GM12878 (cell line): ENCODE measurements around the gene CD3E. TPM values are rescaled to one million over a fixed set of nuclear protein-coding genes. Genes with fewer than 3 reads are reported as not detected.

ENCODE experiments used
- BCL11A ChIP-seq: IDR thresholded peaks from 2 replicates; pipeline ENCODE4 v1.6.1; 2011; ENCODE audit warnings: low read depth, low read length
- CREB1 ChIP-seq: IDR thresholded peaks from 2 replicates; pipeline ENCODE4 v1.6.1; 2012; ENCODE audit warnings: low read depth, mild to moderate bottlenecking, inconsistent platforms
- EZH2 ChIP-seq: IDR thresholded peaks from 2 replicates; pipeline ENCODE4 v1.6.1; 2012; ENCODE audit warnings: low read depth, mild to moderate bottlenecking, control low read depth, inconsistent platforms, low read length, borderline replicate concordance; ENCODE audit not compliant: control insufficient read depth
- KLF5 ChIP-seq: fragments of 450-650 bp; IDR thresholded peaks from 2 replicates; pipeline ENCODE4 v1.6.1; 2014; ENCODE audit warnings: mild to moderate bottlenecking; ENCODE audit not compliant: partially characterized antibody
- MEF2B ChIP-seq: fragments of 450-650 bp; IDR thresholded peaks from 2 replicates; pipeline ENCODE4 v1.6.1; 2018; ENCODE audit warnings: mild to moderate bottlenecking, moderate library complexity; ENCODE audit not compliant: partially characterized antibody, poor library complexity, severe bottlenecking
- NFYA ChIP-seq: IDR thresholded peaks from 2 replicates; pipeline ENCODE4 v1.6.1; 2011; ENCODE audit warnings: low read depth, mild to moderate bottlenecking, low read length, improper control_type of control experiment, borderline replicate concordance
- NR2C1 ChIP-seq: fragments of 450-650 bp; IDR thresholded peaks from 2 replicates; pipeline ENCODE4 v1.6.1; 2017; ENCODE audit warnings: antibody characterized with exemption, mild to moderate bottlenecking, moderate library complexity
- POLR2AphosphoS2 ChIP-seq: IDR thresholded peaks from 2 replicates; pipeline ENCODE4 v1.6.1; 2011; ENCODE audit warnings: low read depth, mild to moderate bottlenecking, low read length, improper control_type of control experiment, moderate library complexity
- POLR2AphosphoS5 ChIP-seq: IDR thresholded peaks from 2 replicates; pipeline ENCODE4 v1.6.1; 2011; ENCODE audit warnings: mild to moderate bottlenecking, low read length, inconsistent platforms
- POU2F2 ChIP-seq: IDR thresholded peaks from 3 replicates; pipeline ENCODE4 v1.6.1; 2011; ENCODE audit warnings: low read depth, mild to moderate bottlenecking, low read length, borderline replicate concordance
- RB1 ChIP-seq: fragments of 450-650 bp; formaldehyde crosslinking; IDR thresholded peaks from 2 replicates; pipeline ENCODE4 v1.6.1; 2017; ENCODE audit warnings: mild to moderate bottlenecking, borderline replicate concordance
- SRF ChIP-seq, 2 experiments: IDR thresholded peaks; 2 replicates each; pipeline ENCODE4 v1.6.1; 2011; ENCODE audit warnings: low read depth in 2 of 2, low read length in 2 of 2, mild to moderate bottlenecking in 1 of 2, moderate library complexity in 1 of 2
- ZNF207 ChIP-seq: fragments of 450-650 bp; IDR thresholded peaks from 2 replicates; pipeline ENCODE4 v1.6.1; 2014; ENCODE audit warnings: antibody characterized with exemption, mild to moderate bottlenecking, borderline replicate concordance
- ZNF217 ChIP-seq: fragments of 450-650 bp; IDR thresholded peaks from 2 replicates; pipeline ENCODE4 v1.6.1; 2017; ENCODE audit warnings: antibody characterized with exemption, mild to moderate bottlenecking
- polyA plus RNA-seq, 11 experiments: library from polyadenylated mRNA; depleted of rRNA in 4 of 11; unstranded in 6 of 11; stranded (reverse) in 5 of 11; fragments of >200 nt; fragmentation: Nextera tagmentation in 4 of 11; fragmentation: Illumina TruSeq in 1 of 11; extraction: Ambion mirVana in 4 of 11; extraction: Trizol in 1 of 11; gene quantifications; 1 replicate in 1 of 11; 2 replicates in 10 of 11; pipeline versions ENCODE4 v1.2.1 to v1.2.3, GENCODE V29; 2011 to 2016; ENCODE audit warnings: inconsistent platforms in 2 of 11, missing spikeins in 2 of 11, low read depth in 1 of 11
- total RNA-seq, 4 experiments: library from RNA; depleted of rRNA in 3 of 4; stranded (reverse); fragments of >200 nt in 3 of 4; fragmentation: Illumina TruSeq in 1 of 4; extraction: Trizol in 1 of 4; gene quantifications; 2 replicates each; pipeline versions ENCODE4 v1.2.1 to v1.2.3, GENCODE V29; 2013 to 2021
- TF ChIP-seq, protein P1 (sequence below): IDR thresholded peaks from 2 replicates; pipeline ENCODE4 v1.6.1; 2011; ENCODE audit warnings: mild to moderate bottlenecking, low read depth, low read length, moderate library complexity; ENCODE audit not compliant: insufficient replicate concordance
- TF ChIP-seq, protein P2 (sequence below): fragments of 450-650 bp; formaldehyde crosslinking; IDR thresholded peaks from 2 replicates; pipeline ENCODE4 v1.4.0; 2022; ENCODE audit warnings: mild to moderate bottlenecking, moderate library complexity
- TF ChIP-seq, protein P3 (sequence below): fragments of 450-650 bp; IDR thresholded peaks from 2 replicates; pipeline ENCODE4 v1.6.1; 2016; ENCODE audit warnings: mild to moderate bottlenecking, moderate library complexity, borderline replicate concordance
- TF ChIP-seq, protein P4 (sequence below): fragments of 450-650 bp; IDR thresholded peaks from 2 replicates; pipeline ENCODE4 v1.6.1; 2017; ENCODE audit warnings: mild to moderate bottlenecking, low read depth, inconsistent platforms; ENCODE audit not compliant: poor library complexity, severe bottlenecking

CD3E gene
- total and polyA plus RNA-seq, 10 of the 15 experiments (the other 5 are each of a cell fraction or from before 2014, with no cell fraction given) = 0.10 to 17.3 (median 3.8) TPM

DNA sequence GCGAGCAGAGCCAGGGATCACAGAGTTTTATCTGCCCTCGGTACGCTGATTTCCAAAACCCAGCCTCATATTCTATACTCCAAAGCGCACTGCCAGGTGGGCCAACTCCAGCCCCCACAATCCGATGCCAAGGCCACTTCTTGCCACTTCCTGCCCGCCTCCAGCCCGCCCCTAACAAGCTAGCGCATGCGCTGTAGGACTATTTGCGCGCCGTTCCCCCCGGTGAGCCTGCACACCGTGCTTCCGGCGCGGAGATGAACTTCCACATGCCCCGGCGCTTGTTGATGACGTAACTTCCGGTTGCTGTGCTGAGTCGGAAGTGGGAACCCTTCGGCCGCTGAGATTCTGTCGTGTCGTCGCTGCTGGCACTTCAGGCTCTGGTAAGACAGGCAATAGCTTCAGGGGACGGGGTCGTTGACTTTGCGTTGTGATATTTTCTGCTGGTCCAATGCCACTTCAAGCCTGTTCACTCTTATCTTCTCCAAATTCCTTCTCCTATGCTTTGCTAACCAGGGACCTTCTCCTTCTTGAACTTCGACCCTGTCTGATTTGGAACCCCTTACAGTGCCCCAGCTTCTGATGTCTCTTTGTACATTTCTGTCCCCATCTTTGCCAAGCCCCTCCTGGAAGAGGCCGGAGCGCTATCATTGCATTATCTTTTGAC, 54.9 kb downstream of the CD3E start, which contains the start of gene UBE4A (continued):
- TF ChIP-seq, protein P1, sequence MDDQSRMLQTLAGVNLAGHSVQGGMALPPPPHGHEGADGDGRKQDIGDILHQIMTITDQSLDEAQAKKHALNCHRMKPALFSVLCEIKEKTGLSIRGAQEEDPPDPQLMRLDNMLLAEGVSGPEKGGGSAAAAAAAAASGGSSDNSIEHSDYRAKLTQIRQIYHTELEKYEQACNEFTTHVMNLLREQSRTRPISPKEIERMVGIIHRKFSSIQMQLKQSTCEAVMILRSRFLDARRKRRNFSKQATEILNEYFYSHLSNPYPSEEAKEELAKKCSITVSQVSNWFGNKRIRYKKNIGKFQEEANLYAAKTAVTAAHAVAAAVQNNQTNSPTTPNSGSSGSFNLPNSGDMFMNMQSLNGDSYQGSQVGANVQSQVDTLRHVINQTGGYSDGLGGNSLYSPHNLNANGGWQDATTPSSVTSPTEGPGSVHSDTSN = no peak
- TF ChIP-seq NR2C1 (peak; percentile 93), NFYA (no peak), EZH2 (no peak), POLR2AphosphoS5 (peak; percentile 98), RB1 (peak; percentile 71; the same call in 1 of the 2 replicates), MEF2B (no peak), CREB1 (peak; percentile 99), ZNF217 (peak; percentile 88), POU2F2 (peak; percentile 76; the same call in 1 of the 3 replicates), BCL11A (no peak), KLF5 (no peak), ZNF207 (peak; percentile 72; the same call in 1 of the 2 replicates), POLR2AphosphoS2 (peak; percentile 93), SRF (IDR thresholded peaks at IDR 0.05; ENCODE audit: low read depth in 2 of 2, low read length in 2 of 2) (peak; percentile 5 to 78; a peak in 3 of 4 replicates)
- TF ChIP-seq, protein P2, sequence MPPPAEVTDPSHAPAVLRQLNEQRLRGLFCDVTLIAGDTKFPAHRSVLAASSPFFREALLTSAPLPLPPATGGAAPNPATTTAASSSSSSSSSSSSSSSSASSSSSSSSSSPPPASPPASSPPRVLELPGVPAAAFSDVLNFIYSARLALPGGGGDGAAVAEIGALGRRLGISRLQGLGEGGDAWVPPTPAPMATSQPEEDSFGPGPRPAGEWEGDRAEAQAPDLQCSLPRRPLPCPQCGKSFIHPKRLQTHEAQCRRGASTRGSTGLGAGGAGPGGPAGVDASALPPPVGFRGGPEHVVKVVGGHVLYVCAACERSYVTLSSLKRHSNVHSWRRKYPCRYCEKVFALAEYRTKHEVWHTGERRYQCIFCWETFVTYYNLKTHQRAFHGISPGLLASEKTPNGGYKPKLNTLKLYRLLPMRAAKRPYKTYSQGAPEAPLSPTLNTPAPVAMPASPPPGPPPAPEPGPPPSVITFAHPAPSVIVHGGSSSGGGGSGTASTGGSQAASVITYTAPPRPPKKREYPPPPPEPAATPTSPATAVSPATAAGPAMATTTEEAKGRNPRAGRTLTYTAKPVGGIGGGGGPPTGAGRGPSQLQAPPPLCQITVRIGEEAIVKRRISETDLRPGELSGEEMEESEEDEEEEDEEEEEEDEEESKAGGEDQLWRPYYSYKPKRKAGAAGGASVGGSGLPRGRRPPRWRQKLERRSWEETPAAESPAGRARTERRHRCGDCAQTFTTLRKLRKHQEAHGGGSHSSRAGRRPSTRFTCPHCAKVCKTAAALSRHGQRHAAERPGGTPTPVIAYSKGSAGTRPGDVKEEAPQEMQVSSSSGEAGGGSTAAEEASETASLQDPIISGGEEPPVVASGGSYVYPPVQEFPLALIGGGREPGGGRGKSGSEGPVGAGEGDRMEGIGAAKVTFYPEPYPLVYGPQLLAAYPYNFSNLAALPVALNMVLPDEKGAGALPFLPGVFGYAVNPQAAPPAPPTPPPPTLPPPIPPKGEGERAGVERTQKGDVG (CRISPR knock-in tag) = no peak
- TF ChIP-seq, protein P3, sequence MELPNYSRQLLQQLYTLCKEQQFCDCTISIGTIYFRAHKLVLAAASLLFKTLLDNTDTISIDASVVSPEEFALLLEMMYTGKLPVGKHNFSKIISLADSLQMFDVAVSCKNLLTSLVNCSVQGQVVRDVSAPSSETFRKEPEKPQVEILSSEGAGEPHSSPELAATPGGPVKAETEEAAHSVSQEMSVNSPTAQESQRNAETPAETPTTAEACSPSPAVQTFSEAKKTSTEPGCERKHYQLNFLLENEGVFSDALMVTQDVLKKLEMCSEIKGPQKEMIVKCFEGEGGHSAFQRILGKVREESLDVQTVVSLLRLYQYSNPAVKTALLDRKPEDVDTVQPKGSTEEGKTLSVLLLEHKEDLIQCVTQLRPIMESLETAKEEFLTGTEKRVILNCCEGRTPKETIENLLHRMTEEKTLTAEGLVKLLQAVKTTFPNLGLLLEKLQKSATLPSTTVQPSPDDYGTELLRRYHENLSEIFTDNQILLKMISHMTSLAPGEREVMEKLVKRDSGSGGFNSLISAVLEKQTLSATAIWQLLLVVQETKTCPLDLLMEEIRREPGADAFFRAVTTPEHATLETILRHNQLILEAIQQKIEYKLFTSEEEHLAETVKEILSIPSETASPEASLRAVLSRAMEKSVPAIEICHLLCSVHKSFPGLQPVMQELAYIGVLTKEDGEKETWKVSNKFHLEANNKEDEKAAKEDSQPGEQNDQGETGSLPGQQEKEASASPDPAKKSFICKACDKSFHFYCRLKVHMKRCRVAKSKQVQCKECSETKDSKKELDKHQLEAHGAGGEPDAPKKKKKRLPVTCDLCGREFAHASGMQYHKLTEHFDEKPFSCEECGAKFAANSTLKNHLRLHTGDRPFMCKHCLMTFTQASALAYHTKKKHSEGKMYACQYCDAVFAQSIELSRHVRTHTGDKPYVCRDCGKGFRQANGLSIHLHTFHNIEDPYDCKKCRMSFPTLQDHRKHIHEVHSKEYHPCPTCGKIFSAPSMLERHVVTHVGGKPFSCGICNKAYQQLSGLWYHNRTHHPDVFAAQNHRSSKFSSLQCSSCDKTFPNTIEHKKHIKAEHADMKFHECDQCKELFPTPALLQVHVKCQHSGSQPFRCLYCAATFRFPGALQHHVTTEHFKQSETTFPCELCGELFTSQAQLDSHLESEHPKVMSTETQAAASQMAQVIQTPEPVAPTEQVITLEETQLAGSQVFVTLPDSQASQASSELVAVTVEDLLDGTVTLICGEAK = peak; percentile 98
- TF ChIP-seq, protein P4, sequence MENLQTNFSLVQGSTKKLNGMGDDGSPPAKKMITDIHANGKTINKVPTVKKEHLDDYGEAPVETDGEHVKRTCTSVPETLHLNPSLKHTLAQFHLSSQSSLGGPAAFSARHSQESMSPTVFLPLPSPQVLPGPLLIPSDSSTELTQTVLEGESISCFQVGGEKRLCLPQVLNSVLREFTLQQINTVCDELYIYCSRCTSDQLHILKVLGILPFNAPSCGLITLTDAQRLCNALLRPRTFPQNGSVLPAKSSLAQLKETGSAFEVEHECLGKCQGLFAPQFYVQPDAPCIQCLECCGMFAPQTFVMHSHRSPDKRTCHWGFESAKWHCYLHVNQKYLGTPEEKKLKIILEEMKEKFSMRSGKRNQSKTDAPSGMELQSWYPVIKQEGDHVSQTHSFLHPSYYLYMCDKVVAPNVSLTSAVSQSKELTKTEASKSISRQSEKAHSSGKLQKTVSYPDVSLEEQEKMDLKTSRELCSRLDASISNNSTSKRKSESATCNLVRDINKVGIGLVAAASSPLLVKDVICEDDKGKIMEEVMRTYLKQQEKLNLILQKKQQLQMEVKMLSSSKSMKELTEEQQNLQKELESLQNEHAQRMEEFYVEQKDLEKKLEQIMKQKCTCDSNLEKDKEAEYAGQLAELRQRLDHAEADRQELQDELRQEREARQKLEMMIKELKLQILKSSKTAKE = peak; percentile 43
